ENCODE data around the gene XCL2.
"Not testable (repeated sequence)": the region's sequence is repeated elsewhere in the genome, so short reads cannot be mapped to it uniquely, and the experiment has no call there.

- not testable (repeated sequence) for TF ChIP-seq CTCF (IDR thresholded peaks at IDR 0.05); ZFX (IDR thresholded peaks at IDR 0.05; ENCODE audit: borderline replicate concordance)
These were observed 36.5 kb upstream of the XCL2 start for GRCh38 chr1:168580290-168580689.

Measured in 22Rv1 (cell line).